Erythroblast (primary cell): ENCODE results near the gene CCDC134.

ENCODE experiments used
- GATA1 ChIP-seq: IDR thresholded peaks from 2 replicates; pipeline ENCODE4 v1.6.1; 2011; ENCODE audit warnings: low read depth, mild to moderate bottlenecking, control low read depth, low read length, moderate library complexity
- POLR2A ChIP-seq: IDR thresholded peaks from 2 replicates; pipeline ENCODE4 v1.6.1; 2011; ENCODE audit warnings: mild to moderate bottlenecking, low read length

GRCh38 chr22:41777749-41778425 is 22.6 kb upstream of the CCDC134 start:
- no peak for TF ChIP-seq POLR2A
- no peak for TF ChIP-seq GATA1
